GM19328 (cell line): ENCODE measurements around the gene NACAD.

Experiments used
- ATAC-seq: cut with Tn5 transposase; IDR thresholded peaks from one replicate; pipeline ENCODE4 v1.9.1; 2021; ENCODE audit warnings: mild to moderate bottlenecking, moderate library complexity; ENCODE audit not compliant: unreplicated experiment

NACAD gene

DNA sequence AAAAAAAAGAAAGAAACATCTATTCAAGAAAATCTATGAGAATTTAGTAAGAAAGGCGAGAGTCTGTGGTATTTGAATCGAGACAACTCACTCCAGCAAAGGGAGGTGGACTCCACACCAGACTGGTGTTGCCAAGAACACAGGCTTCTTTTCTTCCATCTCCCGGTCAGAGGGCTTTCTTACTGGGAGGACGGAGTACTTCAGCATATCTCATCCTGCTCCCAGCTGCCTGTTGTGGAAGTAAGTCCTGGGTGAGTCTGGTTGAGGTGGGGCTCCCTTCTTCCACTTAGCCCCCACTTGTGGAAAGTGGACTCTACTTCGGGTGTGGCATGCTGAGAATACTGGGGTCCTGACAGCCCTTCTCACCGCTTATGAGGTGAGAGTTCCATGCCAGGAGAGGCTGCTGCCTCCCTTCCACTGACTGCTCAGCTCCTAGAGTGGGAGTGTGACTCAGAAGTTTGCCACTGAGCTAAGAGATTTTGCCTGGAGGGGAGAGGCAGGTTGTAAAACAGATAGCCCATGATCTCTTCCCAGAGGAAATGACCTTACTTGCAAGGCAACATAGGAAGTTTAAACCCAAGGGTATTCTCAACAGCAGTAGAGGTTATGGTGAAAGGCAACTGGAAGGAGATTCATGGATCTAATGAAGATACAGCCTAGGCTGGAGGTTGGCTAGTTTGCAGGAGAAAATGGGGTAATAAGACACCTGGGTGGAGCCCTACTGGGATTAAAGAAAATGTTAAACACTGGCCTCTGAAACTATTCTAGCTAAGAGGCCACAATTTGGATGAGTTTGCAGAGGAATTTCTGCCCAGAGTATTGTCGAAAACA is 3.5 kb upstream of the NACAD start:
- no peak for ATAC-seq

GRCh38 chr7:45089341-45089891 is 647 bp upstream of the NACAD start:
- no peak for ATAC-seq

- ATAC-seq, result no peak
Observed at GRCh38 chr7:45088146-45088701, 545 bp downstream of the NACAD start.

DNA sequence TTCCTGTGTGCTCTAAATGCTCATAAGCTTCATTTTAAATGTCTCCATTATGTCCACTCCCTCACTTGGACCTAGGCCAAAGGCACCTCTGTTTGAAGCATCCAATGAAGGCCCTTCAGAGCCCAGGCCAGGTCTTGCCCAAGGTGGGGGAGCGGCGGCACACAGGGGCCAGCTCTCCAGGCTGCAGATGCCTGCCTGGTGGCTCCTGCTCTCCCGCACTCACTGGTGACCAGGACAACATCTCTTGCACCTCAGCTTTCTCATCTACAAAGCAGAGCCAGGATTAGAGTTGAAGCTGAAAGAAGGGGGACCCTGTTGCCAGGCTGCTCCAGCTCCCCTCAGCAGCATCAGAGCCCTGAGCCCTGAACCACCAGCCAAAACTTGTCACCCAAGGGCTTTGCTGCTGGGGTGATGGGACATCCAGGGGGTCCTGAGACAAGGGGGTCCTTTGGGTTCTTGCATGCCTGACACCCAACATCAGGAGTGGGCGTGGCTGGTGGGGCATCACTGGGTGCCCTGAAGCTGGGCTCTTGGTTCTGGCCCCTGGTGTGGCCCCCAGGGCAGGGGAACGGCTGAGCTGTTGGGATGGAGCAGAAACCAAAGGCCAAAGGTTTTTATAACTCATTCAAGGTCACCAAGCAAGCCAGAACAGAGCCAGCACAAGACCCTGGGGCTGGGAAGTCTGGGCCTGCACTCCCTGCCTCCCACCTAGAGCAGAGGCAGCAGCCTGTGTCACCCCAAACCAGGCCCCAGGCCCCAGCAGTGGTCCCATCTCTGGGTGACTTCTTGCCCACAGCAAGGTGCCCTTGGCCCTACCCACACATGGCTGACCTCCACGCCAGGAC is 1.2 kb downstream of the NACAD start:
- no peak for ATAC-seq

DNA sequence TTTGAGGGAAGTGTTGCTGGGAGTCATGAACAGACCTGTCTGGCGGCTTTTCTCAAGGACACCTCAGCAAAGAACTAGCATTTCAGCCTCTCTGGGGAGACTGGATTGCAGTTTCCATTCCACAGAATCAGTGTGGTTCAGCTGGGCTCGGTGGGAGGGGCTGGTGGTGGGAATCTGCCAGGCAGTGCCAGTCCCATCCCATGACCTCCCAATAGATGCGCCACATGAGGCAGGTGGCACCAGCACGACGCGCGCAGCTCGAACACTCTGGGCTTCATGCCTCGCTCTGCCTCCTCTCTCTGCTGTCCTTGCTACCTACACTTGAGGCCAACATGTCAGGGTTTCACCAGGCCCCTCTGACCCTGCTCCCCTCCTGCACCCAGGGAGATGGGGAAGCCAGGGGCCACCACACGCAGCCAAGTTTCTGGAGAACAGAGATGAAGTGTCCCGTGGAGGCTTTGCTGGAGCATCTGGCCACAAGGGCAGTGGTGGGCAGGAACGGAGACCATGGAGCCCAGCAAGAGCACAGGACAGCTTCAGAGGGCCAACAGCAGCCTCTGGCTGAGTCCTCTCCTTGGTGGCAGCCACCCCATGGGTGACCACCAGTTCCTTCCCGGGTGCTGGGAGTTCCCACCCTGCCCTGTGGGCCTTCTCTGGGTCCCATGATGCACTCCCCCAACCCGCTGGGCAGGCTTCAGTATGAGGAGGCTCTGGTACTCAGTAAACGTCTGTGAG is 2.3 kb downstream of the NACAD start:
- ATAC-seq, result no peak

- ATAC-seq, result no peak
Observed at GRCh38 chr7:45085619-45086200, 3.1 kb downstream of the NACAD start.

DNA sequence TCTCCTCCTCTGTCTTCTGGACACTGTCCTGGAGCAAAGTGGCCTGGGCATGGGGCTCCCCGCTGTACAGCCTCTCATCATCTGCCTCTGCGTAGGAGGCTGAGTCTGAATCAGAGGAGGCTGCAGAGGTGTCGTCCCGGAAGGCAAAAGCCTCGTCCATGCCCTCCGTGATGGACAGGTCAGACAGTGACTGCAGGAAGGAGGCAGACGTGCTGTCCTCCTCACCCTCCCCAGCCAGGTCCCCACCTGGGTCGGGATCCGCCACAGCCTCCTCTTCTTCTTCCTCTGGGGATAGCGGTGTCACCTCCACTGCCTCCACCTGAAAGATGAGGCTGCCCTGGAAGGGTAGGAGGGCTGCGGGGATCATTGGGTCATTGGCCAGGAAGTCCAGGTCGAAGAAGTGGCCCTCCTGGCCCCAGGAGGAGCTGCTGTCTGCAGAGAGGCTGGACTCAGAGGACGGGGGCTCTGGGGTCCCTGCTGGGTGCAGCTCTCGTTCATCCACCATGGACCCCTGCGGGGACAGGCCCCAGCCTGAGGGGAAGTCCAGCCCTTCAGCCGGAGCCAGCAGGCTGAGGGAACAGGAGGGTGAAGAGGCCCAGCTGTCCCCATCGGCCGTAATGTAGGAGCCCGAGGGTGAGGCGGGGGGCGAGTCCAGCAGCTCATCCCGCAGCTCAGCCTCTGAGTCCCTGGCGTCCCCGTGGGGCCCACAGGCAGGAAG is 3.7 kb downstream of the NACAD start:
- no peak for ATAC-seq

GRCh38 chr7:45084336-45084735 is 4.4 kb downstream of the NACAD start:
- no peak for ATAC-seq

DNA sequence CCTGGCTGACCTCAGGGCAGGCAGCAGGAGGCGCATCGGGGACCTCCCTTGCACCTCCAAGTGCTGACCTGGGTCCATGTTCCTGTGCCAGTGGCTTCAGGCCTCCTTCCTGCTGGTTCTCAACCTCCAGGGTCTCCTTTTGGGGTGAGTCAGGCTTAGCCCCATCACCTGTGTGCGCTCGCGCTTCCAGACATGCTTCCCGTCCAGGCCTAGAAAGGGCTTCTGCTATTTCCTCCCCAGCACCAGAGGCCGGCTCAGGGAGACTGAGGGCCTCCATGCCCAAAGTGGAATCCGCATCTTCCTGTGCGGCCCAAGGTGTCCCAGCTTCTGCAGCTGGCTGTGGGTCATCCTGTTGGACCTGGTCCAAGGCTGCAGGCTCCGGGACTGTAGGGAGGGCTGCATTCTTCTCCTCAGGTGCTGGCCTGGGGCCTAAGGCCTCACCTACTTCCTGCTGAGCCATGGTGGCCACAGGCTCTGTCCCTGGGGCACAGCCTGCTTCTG is 5.9 kb downstream of the NACAD start:
- no peak for ATAC-seq

GRCh38 chr7:45082031-45082830 is 6.5 kb downstream of the NACAD start:
- no peak for ATAC-seq

- no peak for ATAC-seq
Observed at GRCh38 chr7:45081670-45081974, 7.1 kb downstream of the NACAD start.

DNA sequence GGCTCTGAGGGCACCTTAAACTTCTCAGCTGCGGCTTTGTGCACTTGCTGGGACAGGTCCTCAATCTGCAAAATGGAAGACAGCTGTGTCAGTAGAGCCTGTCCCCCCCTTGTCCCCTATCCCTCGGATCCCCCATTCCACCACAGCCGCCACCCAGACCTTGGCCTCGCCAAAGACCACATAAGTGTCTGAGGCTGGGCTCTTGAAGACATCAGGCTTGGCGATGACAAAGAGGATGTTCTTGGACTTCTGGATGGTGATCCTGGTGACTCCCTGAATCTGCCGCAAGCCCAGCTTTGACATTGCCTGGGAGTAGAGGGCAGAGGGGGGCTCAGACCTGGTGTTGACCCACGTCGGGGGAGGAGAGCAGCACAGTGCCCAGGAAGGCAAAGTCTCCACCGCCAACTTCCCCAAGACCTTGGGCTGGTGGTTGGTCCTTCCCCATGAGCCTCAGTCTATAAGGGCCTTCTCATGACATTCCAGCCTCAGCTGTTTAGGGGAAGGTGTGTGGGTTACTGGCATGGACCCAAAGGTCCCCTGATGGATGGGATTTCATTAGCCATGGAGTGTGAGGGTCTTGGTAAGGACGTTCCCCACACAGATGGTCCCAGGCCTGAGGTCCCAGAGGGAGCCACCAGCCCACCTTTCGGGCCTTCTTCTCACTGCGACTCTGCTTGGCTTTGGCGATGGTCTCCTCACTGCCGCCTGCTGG is 7.7 kb downstream of the NACAD start:
- ATAC-seq, result no peak

GRCh38 chr7:45080265-45080957 is 8.4 kb downstream of the NACAD start:
- no peak for ATAC-seq

- no peak for ATAC-seq
Observed at GRCh38 chr7:45078125-45078681, 10.6 kb downstream of the NACAD start.

- ATAC-seq, result no peak
Observed at GRCh38 chr7:45077579-45077978, 11.2 kb downstream of the NACAD start.

DNA sequence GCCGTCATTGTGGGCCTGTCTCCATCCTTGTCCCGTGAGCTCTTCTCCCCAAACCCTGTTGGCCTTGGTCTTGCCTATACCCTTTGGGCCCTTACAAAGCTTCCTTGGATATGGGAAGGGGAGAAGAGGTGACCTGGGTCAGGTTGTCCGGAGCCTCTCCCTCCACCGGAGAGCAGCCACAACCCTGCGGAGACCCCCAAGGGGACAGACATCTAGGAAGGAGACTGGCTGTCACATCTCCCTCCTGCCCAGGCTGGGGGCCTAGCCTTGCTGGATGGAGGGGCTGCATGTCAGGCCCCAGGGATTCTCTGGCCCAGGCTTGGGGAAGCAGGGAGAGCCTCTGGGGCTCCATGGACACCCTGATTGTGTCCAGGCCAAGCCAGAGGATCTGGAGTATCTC is 11.8 kb downstream of the NACAD start:
- ATAC-seq, result no peak
